PC-9 (cell line): ENCODE measurements around the gene EXOC3L2. TPM values are rescaled to one million over a fixed set of nuclear protein-coding genes. Genes with fewer than 3 reads are reported as not detected.

Experiments used
- BruUV-seq: library from RNA; stranded (reverse); fragments of 400-500 nt; replicated peaks from 2 replicates; lab custom pipeline; 2021; lab: Mats Ljungman, UMichigan
- CTCF ChIA-PET: fragments of 300-600 bp; sonication (Branson Sonifier 250); formaldehyde crosslinking; loops from one replicate; lab custom pipeline; 2022; ENCODE audit warnings: antibody characterized with exemption; lab: Charles Lee
- POLR2A ChIA-PET: fragments of 300-600 bp; sonication (Branson Sonifier 250); formaldehyde crosslinking; loops from one replicate; lab custom pipeline; 2022; ENCODE audit warnings: antibody characterized with exemption; ENCODE audit not compliant: unreplicated experiment; lab: Charles Lee
- DNase-seq, 2 experiments: peaks; one replicate each; pipeline versions ENCODE4 v3.0.0 to v3.0.0-alpha.2; 2015 to 2022; ENCODE audit warnings: mixed read lengths in 1 of 2
- H2AFZ ChIP-seq: fragments of 200-600 bp; sonication (generic); 2 replicates; pipeline ENCODE4 v1.8.1; 2017; ENCODE audit warnings: antibody characterized with exemption
- H3F3A ChIP-seq: fragments of 200-600 bp; sonication (generic); 2 replicates; pipeline ENCODE4 v1.8.1; 2017; ENCODE audit warnings: antibody characterized with exemption, mild to moderate bottlenecking, low read depth; ENCODE audit not compliant: insufficient read depth
- H3K27ac ChIP-seq: fragments of 200-600 bp; sonication (generic); 2 replicates; pipeline ENCODE4 v1.6.1; 2016; ENCODE audit warnings: mixed run types
- H3K27me3 ChIP-seq: fragments of 200-600 bp; sonication (generic); 2 replicates; pipeline ENCODE4 v1.6.1; 2016; ENCODE audit warnings: low read depth, mixed run types; ENCODE audit not compliant: insufficient read depth
- H3K36me3 ChIP-seq: fragments of 200-600 bp; sonication (generic); 2 replicates; pipeline ENCODE4 v1.6.1; 2016; ENCODE audit warnings: low read depth, mixed run types
- H3K4me1 ChIP-seq: fragments of 200-600 bp; sonication (generic); replicated peaks from 2 replicates; pipeline ENCODE4 v1.6.1; 2016; ENCODE audit warnings: mixed run types; ENCODE audit not compliant: insufficient read depth
- H3K4me2 ChIP-seq: fragments of 200-600 bp; sonication (generic); 2 replicates; pipeline ENCODE4 v1.6.1; 2017; ENCODE audit warnings: mixed run types
- H3K4me3 ChIP-seq: fragments of 200-600 bp; sonication (generic); 2 replicates; pipeline ENCODE4 v1.6.1; 2016; ENCODE audit warnings: mixed run types
- H3K79me2 ChIP-seq: fragments of 200-600 bp; sonication (generic); 2 replicates; pipeline ENCODE4 v1.6.1; 2017; ENCODE audit warnings: low read depth, mixed run types
- H3K9me2 ChIP-seq: fragments of 200-600 bp; sonication (generic); 2 replicates; pipeline ENCODE4 v1.8.1; 2017; ENCODE audit warnings: mild to moderate bottlenecking; ENCODE audit not compliant: insufficient read depth
- H3K9me3 ChIP-seq: fragments of 200-600 bp; sonication (generic); 2 replicates; pipeline ENCODE4 v1.8.1; 2016; ENCODE audit warnings: low read depth; ENCODE audit not compliant: insufficient read depth
- H4K20me1 ChIP-seq: fragments of 200-600 bp; sonication (generic); 2 replicates; pipeline ENCODE4 v1.8.1; 2017; ENCODE audit not compliant: insufficient read depth
- EZH2 ChIP-seq: fragments of 200-600 bp; sonication (generic); IDR thresholded peaks from 2 replicates; pipeline ENCODE4 v1.8.0; 2017; ENCODE audit warnings: antibody characterized with exemption, low read depth
- intact Hi-C: fragments of 100-400 bp; cut with micrococcal nuclease; formaldehyde crosslinking; loops from one replicate; pipeline ENCODE4 v1.10.0; 2022; ENCODE audit not compliant: unreplicated experiment
- total RNA-seq: library from RNA; stranded (reverse); gene quantifications from 2 replicates; pipeline ENCODE4 v1.2.3, GENCODE V29; 2021
- TF ChIP-seq, protein P1 (sequence below): fragments of 200-600 bp; sonication (generic); conservative IDR thresholded peaks from 2 replicates; pipeline ENCODE4 v1.6.1; 2017; ENCODE audit warnings: mixed run types, antibody characterized with exemption, mild to moderate bottlenecking, moderate library complexity

EXOC3L2 gene
- total RNA-seq, 1 experiment from 2014 or later, result not detected

DNA sequence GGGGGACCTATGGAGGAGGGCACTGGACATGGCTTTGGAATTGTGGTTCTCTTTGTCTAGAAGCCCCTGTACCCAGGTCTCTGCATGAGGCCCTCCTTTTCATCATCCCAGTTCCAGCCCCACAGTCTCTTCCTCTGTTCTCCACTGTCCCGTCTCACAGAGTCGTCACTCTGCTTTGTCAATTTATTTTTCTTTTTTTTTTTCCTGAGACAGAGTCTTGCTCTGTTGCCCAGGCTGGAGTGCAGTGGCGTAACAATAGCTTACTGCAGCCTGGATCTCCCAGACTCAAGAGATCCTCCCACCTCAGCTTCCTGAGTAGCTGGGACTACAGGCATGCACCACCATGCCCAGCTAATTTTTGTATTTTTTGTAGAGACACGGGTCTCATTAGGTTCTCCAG is 619 bp upstream of the EXOC3L2 start:
- TF ChIP-seq, protein P1, sequence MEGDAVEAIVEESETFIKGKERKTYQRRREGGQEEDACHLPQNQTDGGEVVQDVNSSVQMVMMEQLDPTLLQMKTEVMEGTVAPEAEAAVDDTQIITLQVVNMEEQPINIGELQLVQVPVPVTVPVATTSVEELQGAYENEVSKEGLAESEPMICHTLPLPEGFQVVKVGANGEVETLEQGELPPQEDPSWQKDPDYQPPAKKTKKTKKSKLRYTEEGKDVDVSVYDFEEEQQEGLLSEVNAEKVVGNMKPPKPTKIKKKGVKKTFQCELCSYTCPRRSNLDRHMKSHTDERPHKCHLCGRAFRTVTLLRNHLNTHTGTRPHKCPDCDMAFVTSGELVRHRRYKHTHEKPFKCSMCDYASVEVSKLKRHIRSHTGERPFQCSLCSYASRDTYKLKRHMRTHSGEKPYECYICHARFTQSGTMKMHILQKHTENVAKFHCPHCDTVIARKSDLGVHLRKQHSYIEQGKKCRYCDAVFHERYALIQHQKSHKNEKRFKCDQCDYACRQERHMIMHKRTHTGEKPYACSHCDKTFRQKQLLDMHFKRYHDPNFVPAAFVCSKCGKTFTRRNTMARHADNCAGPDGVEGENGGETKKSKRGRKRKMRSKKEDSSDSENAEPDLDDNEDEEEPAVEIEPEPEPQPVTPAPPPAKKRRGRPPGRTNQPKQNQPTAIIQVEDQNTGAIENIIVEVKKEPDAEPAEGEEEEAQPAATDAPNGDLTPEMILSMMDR, result no peak
- TF ChIP-seq EZH2, result no peak
- DNase-seq, result no peak
- Histone ChIP-seq H3K27me3 (peaks cover 6% of the 10 kb centered on the region; the same call in 1 of the 2 replicates), H3K4me3 (no peak overlapping the region), H3F3A (peaks cover 14% of the 10 kb centered on the region; the same call in 1 of the 2 replicates), H3K4me2 (no peak overlapping the region), H3K79me2 (no peaks in the 10 kb centered on the region), H2AFZ (no peak overlapping the region), H3K36me3 (no peaks in the 10 kb centered on the region), H4K20me1 (no peaks in the 10 kb centered on the region), H3K9me3 (no peaks in the 10 kb centered on the region), H3K27ac (no peak overlapping the region), H3K4me1 (peaks cover 7% of the 10 kb centered on the region), H3K9me2 (no peaks in the 10 kb centered on the region)
- ChIA-PET POLR2A (interaction anchor here (0.5 kb wide), 1 partner anchor 658 kb away, joined by 3 read pairs; no protein-coding TSS in a partner anchor), CTCF (interaction anchor here (0.7 kb wide), 2 partner anchors 32 to 292 kb away, joined by 5 read pairs; no protein-coding TSS in a partner anchor)
- BruUV-seq, result no TSS peak
- intact Hi-C loops, result loop anchor here (5.0 to 10.0 kb wide), 2 partner anchors 91 to 151 kb away; partner anchors contain the start of gene PPP1R37

DNA sequence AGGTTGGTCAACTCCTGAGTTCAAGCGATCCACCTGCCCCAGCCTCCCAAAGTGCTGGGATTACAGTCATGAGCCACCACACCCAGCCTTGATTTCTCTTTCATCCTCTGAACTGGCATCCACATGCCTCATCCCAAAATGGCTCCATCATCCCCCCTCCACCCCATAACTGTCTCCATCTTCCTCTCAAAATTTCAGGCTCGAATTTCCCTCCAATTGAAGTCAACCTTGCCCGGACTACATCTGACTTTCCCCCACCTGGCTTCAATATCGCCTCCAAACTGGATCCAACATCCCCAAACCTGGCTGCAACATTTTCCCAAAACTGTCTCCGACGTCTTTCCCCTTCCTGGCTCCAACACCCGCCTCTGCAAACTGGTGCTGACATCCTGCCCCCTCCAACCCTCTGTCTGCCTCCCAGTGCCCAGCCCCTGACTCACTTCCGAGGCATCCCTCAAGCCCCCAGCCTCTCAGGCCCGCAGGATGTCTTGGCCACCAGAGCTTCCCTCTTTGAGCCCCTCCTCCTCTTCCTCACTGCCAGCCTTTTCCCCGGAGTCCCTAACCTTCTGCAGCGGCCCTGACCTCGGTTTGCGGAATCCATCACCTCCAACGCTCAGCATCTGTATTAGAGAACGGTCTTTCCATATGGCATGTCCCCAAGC is 943 bp downstream of the EXOC3L2 start:
- Histone ChIP-seq H4K20me1 (no peaks in the 10 kb centered on the region), H3F3A (peaks cover 10% of the 10 kb centered on the region; the same call in 1 of the 2 replicates), H3K4me3 (no peak overlapping the region), H3K9me3 (no peaks in the 10 kb centered on the region), H2AFZ (no peak overlapping the region), H3K27me3 (peaks cover 6% of the 10 kb centered on the region; the same call in 1 of the 2 replicates), H3K36me3 (no peaks in the 10 kb centered on the region), H3K4me1 (no peaks in the 10 kb centered on the region), H3K27ac (no peak overlapping the region), H3K4me2 (no peak overlapping the region), H3K9me2 (no peaks in the 10 kb centered on the region), H3K79me2 (no peaks in the 10 kb centered on the region)
- ChIA-PET POLR2A (no interaction called here), CTCF (no interaction called here)
- intact Hi-C loops, result loop anchor here (10.0 kb wide), 1 partner anchor 149 kb away; the partner anchor contains the start of gene PPP1R37
- TF ChIP-seq, protein P1, result no peak
- no peak for TF ChIP-seq EZH2
- no peak for DNase-seq
- no TSS peak for BruUV-seq

DNA sequence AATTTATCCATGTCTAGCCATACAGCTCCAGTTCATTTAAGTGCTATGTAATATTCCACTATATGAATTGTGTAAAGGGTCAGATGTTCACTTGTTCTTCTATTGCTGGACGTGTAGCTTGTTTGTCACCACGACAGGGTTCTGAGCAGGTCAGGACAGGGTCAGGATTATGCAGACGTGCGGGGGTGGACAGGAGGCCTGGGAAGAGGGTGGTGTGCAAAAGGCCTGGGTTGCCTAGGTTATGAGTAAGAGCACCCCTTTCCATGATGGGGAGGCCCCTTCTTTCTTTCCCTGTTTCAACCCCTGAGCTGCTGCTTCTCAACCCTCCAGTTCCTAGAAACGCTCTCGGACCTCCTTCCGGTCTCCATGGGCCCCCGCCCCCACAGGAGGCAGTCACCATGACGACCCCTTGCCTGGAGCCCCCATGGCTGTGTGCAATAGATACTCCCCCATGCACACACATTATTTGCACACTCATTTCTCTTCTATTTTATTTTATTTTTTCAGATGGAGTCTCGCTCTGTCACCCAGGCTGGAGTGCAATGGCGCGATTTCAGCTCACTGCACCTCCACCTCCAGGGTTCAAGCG is 2.0 kb downstream of the EXOC3L2 start:
- no peak for TF ChIP-seq EZH2
- TF ChIP-seq, protein P1, result no peak
- Histone ChIP-seq H3K4me3 (no peak overlapping the region), H3K27me3 (peaks cover 9% of the 10 kb centered on the region), H3K4me2 (no peak overlapping the region), H3F3A (0 out of 2 replicates have a peak, but pooled peaks cover 5% of the 10 kb centered on the region), H3K36me3 (no peaks in the 10 kb centered on the region), H3K79me2 (no peaks in the 10 kb centered on the region), H3K27ac (no peak overlapping the region), H2AFZ (no peak overlapping the region), H3K9me2 (no peaks in the 10 kb centered on the region), H3K9me3 (no peaks in the 10 kb centered on the region), H4K20me1 (no peaks in the 10 kb centered on the region), H3K4me1 (no peaks in the 10 kb centered on the region)
- intact Hi-C loops, result loop anchor here (10.0 kb wide), 1 partner anchor 148 kb away; the partner anchor contains the start of gene PPP1R37
- DNase-seq, result no peak
- POLR2A ChIA-PET, result interaction anchor here (0.7 kb wide), 1 partner anchor 40 kb away, joined by 6 read pairs; no protein-coding TSS in a partner anchor
- CTCF ChIA-PET, result interaction anchor here (0.7 kb wide), 1 partner anchor 603 kb away, joined by 4 read pairs; no protein-coding TSS in a partner anchor
- no TSS peak for BruUV-seq
